H9 (cell line): ENCODE measurements around the gene AASDH. TPM values are rescaled to one million over a fixed set of nuclear protein-coding genes. Genes with fewer than 3 reads are reported as not detected.

Experiments used
- DNase-seq: peaks from one replicate; pipeline ENCODE4 v3.0.0-alpha.2; 2017
- H2AFZ ChIP-seq: one replicate; pipeline ENCODE4 v1.6.1; 2013; ENCODE audit warnings: mild to moderate bottlenecking, low read length, control low read depth, moderate library complexity
- H2AK5ac ChIP-seq: 2 replicates; pipeline ENCODE4 v1.6.1; 2013; ENCODE audit warnings: low read length, control low read depth, mixed read lengths; ENCODE audit not compliant: insufficient read length
- H2BK120ac ChIP-seq: one replicate; pipeline ENCODE4 v1.6.1; 2013; ENCODE audit warnings: low read depth, mild to moderate bottlenecking, low read length, control low read depth, inconsistent platforms; ENCODE audit not compliant: poor library complexity, severe bottlenecking
- H2BK12ac ChIP-seq: 2 replicates; pipeline ENCODE4 v1.6.1; 2013; ENCODE audit warnings: low read length, control low read depth, mixed read lengths, low read depth; ENCODE audit not compliant: insufficient read length
- H2BK15ac ChIP-seq: 2 replicates; pipeline ENCODE4 v1.6.1; 2013; ENCODE audit warnings: low read depth, low read length, control low read depth
- H2BK20ac ChIP-seq: one replicate; pipeline ENCODE4 v1.6.1; 2013; ENCODE audit warnings: low read depth, mild to moderate bottlenecking, low read length, control low read depth, inconsistent platforms; ENCODE audit not compliant: poor library complexity, severe bottlenecking
- H2BK5ac ChIP-seq: 2 replicates; pipeline ENCODE4 v1.6.1; 2013; ENCODE audit warnings: low read length, control low read depth, mixed read lengths; ENCODE audit not compliant: insufficient read length
- H3K14ac ChIP-seq: 2 replicates; pipeline ENCODE4 v1.6.1; 2013; ENCODE audit warnings: low read length, control low read depth; ENCODE audit not compliant: insufficient read depth
- H3K18ac ChIP-seq: 2 replicates; pipeline ENCODE4 v1.6.1; 2013; ENCODE audit warnings: low read depth, mild to moderate bottlenecking, mixed read lengths, low read length, control low read depth; ENCODE audit not compliant: insufficient read length
- H3K23ac ChIP-seq: 2 replicates; pipeline ENCODE4 v1.6.1; 2013; ENCODE audit warnings: low read length, control low read depth, mixed read lengths, low read depth; ENCODE audit not compliant: insufficient read length
- H3K23me2 ChIP-seq: 2 replicates; pipeline ENCODE4 v1.6.1; 2013; ENCODE audit warnings: low read depth, mild to moderate bottlenecking, mixed read lengths, low read length, control low read depth; ENCODE audit not compliant: insufficient read length, poor library complexity, severe bottlenecking
- H3K27ac ChIP-seq: 2 replicates; pipeline ENCODE4 v1.5.1; 2013; ENCODE audit warnings: low read length, control low read depth, mixed read lengths, low read depth; ENCODE audit not compliant: insufficient read length
- H3K27me3 ChIP-seq: 2 replicates; pipeline ENCODE4 v1.6.1; 2013; ENCODE audit warnings: low read length, control low read depth, inconsistent platforms; ENCODE audit not compliant: insufficient read depth
- H3K4ac ChIP-seq: 2 replicates; pipeline ENCODE4 v1.6.1; 2013; ENCODE audit warnings: low read depth, mild to moderate bottlenecking, control low read depth, inconsistent platforms, low read length, moderate library complexity
- H3K4me1 ChIP-seq: 2 replicates; pipeline ENCODE4 v1.6.1; 2013; ENCODE audit warnings: low read length, control low read depth, inconsistent platforms; ENCODE audit not compliant: insufficient read depth
- H3K4me2 ChIP-seq: 2 replicates; pipeline ENCODE4 v1.6.1; 2013; ENCODE audit warnings: low read length, control low read depth, mixed read lengths; ENCODE audit not compliant: insufficient read length, insufficient read depth
- H3K56ac ChIP-seq: 2 replicates; pipeline ENCODE4 v1.6.1; 2013; ENCODE audit warnings: low read depth, mild to moderate bottlenecking, mixed read lengths, low read length, control low read depth; ENCODE audit not compliant: insufficient read length
- H3K79me1 ChIP-seq: 2 replicates; pipeline ENCODE4 v1.6.1; 2013; ENCODE audit warnings: low read depth, mild to moderate bottlenecking, moderate library complexity, low read length, control low read depth, inconsistent platforms; ENCODE audit not compliant: insufficient read depth, poor library complexity, severe bottlenecking
- H3K79me2 ChIP-seq: 2 replicates; pipeline ENCODE4 v1.6.1; 2013; ENCODE audit warnings: low read length, control low read depth, inconsistent platforms; ENCODE audit not compliant: insufficient read depth
- H3K9ac ChIP-seq: 2 replicates; pipeline ENCODE4 v1.6.1; 2013; ENCODE audit warnings: low read length, control low read depth, mixed read lengths; ENCODE audit not compliant: insufficient read length; ENCODE audit errors: extremely low read depth
- H3K9me3 ChIP-seq: one replicate; pipeline ENCODE4 v1.6.1; 2013; ENCODE audit warnings: low read depth, low read length, inconsistent platforms; ENCODE audit not compliant: control insufficient read depth
- H3T11ph ChIP-seq: one replicate; pipeline ENCODE4 v1.6.1; 2013; ENCODE audit warnings: mild to moderate bottlenecking, low read length, control low read depth, inconsistent platforms
- H4K20me1 ChIP-seq: one replicate; pipeline ENCODE4 v1.6.1; 2013; ENCODE audit not compliant: control insufficient read depth, insufficient read length, insufficient read depth
- H4K5ac ChIP-seq: 2 replicates; pipeline ENCODE4 v1.6.1; 2013; ENCODE audit warnings: low read depth, mild to moderate bottlenecking, mixed read lengths, low read length, control low read depth; ENCODE audit not compliant: insufficient read length
- H4K8ac ChIP-seq: replicated peaks from 2 replicates; pipeline ENCODE4 v1.6.1; 2013; ENCODE audit warnings: low read length, control low read depth, mixed read lengths, low read depth; ENCODE audit not compliant: insufficient read length
- H4K91ac ChIP-seq: 2 replicates; pipeline ENCODE4 v1.6.1; 2013; ENCODE audit warnings: low read depth, mild to moderate bottlenecking, moderate library complexity, mixed read lengths, low read length, control low read depth; ENCODE audit not compliant: insufficient read length
- H3K27ac Mint-ChIP-seq, 3 experiments: 2 replicates in 2 of 3; 3 replicates in 1 of 3; pipeline ENCODE4 v1.8.0; 2020 to 2021; ENCODE audit warnings: mixed read lengths in 3 of 3, mild to moderate bottlenecking in 1 of 3, moderate library complexity in 1 of 3
- H3K27me3 Mint-ChIP-seq: 2 replicates; pipeline ENCODE4 v1.8.0; 2021; ENCODE audit warnings: low read depth, mild to moderate bottlenecking, moderate library complexity, mixed read lengths
- H3K36me3 Mint-ChIP-seq, 3 experiments: 2 replicates in 2 of 3; 3 replicates in 1 of 3; pipeline ENCODE4 v1.8.0; 2020 to 2021; ENCODE audit warnings: low read depth in 3 of 3, mixed read lengths in 3 of 3; ENCODE audit not compliant: insufficient read depth in 1 of 3
- H3K4me1 Mint-ChIP-seq, 2 experiments: 2 replicates each; pipeline ENCODE4 v1.8.0; 2020; ENCODE audit warnings: mixed read lengths in 2 of 2
- H3K4me3 Mint-ChIP-seq, 2 experiments: 2 replicates in 1 of 2; 3 replicates in 1 of 2; pipeline ENCODE4 v1.8.0; 2020 to 2021; ENCODE audit warnings: mild to moderate bottlenecking in 2 of 2, mixed read lengths in 2 of 2, moderate library complexity in 1 of 2
- H3K9me3 Mint-ChIP-seq, 2 experiments: 2 replicates in 1 of 2; 3 replicates in 1 of 2; pipeline ENCODE4 v1.8.0; 2020; ENCODE audit warnings: mild to moderate bottlenecking in 2 of 2, mixed read lengths in 2 of 2, moderate library complexity in 1 of 2
- WGBS: extraction: QIAGEN DNeasy Blood & Tissue Kit; methylation state at CpG from one replicate; pipeline ENCODE4 v1.1.7; 2013; ENCODE audit warnings: missing lambda C conversion rate, low lambda C conversion rate, mixed read lengths; ENCODE audit not compliant: insufficient read length; ENCODE audit errors: extremely low coverage; 5-methylcytosine and 5-hydroxymethylcytosine counted together
- total RNA-seq: library from RNA; stranded (reverse); gene quantifications from 2 replicates; pipeline ENCODE4 v1.2.1, GENCODE V29; 2021
- TF ChIP-seq, protein P1 (sequence below): fragments of 200-600 bp; sonication (generic); conservative IDR thresholded peaks from 3 replicates; pipeline ENCODE4 v1.8.0; 2021; ENCODE audit warnings: antibody characterized with exemption, mild to moderate bottlenecking

The AASDH gene
- total RNA-seq, 1 experiment from 2014 or later = 12.9 TPM

DNA sequence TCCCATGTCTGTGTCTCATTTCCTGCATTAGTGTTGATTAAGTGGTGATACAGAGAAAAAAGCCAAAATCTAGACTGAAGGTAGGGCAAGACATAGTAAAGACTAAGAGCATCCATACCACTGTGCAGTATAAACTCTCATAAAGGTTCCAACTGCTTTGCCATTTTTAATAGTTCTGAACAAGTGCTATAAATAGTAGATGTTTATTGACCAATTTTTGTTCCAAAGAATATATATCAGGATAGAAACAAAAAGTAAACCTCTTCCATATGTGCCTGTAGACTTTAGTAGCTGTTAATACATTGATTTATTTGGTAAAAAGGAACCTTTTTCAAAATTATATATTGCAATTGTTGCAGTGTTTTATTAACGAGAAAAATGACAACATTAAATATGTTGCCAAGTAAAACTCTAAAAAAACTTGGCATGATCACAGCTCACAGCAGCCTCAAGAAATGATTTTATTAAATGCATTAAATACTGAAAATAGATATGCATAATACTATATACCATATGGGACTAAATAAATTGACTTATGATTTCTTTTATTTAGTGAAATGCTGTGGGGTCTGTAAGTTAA lies 22.3 kb upstream of the AASDH start:
- no CpG with 5 or more reads among the region's 1 CpG for WGBS
- Histone ChIP-seq H3K79me2 (peaks cover 19% of the 10 kb centered on the region; the same call in 1 of the 2 replicates), H2BK20ac (no peak overlapping the region), H2AFZ (no peak overlapping the region), H3K9me3 (no peaks in the 10 kb centered on the region), H2BK5ac (no peak overlapping the region), H2BK15ac (no peak overlapping the region), H4K8ac (no peak overlapping the region), H3K14ac (no peak overlapping the region), H3K4me2 (no peak overlapping the region), H2BK12ac (no peak overlapping the region), H4K20me1 (no peaks in the 10 kb centered on the region), H3T11ph (peak overlapping the region; percentile 80), H2BK120ac (no peak overlapping the region), H2AK5ac (no peak overlapping the region), H3K4me1 (no peaks in the 10 kb centered on the region; the same call in 1 of the 2 replicates), H3K9ac (no peak overlapping the region), H3K56ac (no peak overlapping the region), H4K91ac (no peak overlapping the region), H3K27ac (no peak overlapping the region), H3K23ac (no peak overlapping the region), H3K79me1 (peaks cover 9% of the 10 kb centered on the region), H3K23me2 (no peaks in the 10 kb centered on the region), H4K5ac (no peak overlapping the region), H3K4ac (no peak overlapping the region), H3K18ac (no peak overlapping the region), H3K27me3 (no peaks in the 10 kb centered on the region)
- Mint-ChIP-seq H3K27me3 (no peaks in the 10 kb centered on the region), H3K36me3 (peaks cover 21 to 33% (median 32%) of the 10 kb centered on the region in 3 experiments), H3K4me1 (peaks cover 38 to 41% of the 10 kb centered on the region in 2 experiments), H3K27ac (peak overlapping the region in 2 of 3 experiments; percentile 43 to 59; a peak in 3 of 7 replicates), H3K4me3 (no peak overlapping the region), H3K9me3 (no peaks in the 10 kb centered on the region)
- DNase-seq = no peak
- TF ChIP-seq, protein P1, sequence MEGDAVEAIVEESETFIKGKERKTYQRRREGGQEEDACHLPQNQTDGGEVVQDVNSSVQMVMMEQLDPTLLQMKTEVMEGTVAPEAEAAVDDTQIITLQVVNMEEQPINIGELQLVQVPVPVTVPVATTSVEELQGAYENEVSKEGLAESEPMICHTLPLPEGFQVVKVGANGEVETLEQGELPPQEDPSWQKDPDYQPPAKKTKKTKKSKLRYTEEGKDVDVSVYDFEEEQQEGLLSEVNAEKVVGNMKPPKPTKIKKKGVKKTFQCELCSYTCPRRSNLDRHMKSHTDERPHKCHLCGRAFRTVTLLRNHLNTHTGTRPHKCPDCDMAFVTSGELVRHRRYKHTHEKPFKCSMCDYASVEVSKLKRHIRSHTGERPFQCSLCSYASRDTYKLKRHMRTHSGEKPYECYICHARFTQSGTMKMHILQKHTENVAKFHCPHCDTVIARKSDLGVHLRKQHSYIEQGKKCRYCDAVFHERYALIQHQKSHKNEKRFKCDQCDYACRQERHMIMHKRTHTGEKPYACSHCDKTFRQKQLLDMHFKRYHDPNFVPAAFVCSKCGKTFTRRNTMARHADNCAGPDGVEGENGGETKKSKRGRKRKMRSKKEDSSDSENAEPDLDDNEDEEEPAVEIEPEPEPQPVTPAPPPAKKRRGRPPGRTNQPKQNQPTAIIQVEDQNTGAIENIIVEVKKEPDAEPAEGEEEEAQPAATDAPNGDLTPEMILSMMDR = no peak
